Suppressor macrophage treated with lipopolysaccharide for 4 hours (primary cell): ENCODE data around the gene ZNF593.

Experiments used
- DNase-seq: peaks from one replicate; pipeline ENCODE4 v3.0.0-alpha.2; 2020

Gene ZNF593

GRCh38 chr1:26169669-26170471 lies at the start of gene ZNF593:
Gene ZNF593 (plus strand): TSS chr1:26169908. CDS start chr1:26169984, 76 bp downstream.
- DNase-seq, result peak; percentile 96

GRCh38 chr1:26121854-26122773 lies 47.6 kb upstream of the ZNF593 start:
- peak; percentile 67 for DNase-seq

GRCh38 chr1:26122988-26123973 lies 46.4 kb upstream of the ZNF593 start:
- peak; percentile 64 for DNase-seq

GRCh38 chr1:26124418-26125331 lies 45.0 kb upstream of the ZNF593 start:
- no peak for DNase-seq

- no peak for DNase-seq
Observed at GRCh38 chr1:26125382-26125781, 44.3 kb upstream of the ZNF593 start.

- DNase-seq, result no peak
Observed at GRCh38 chr1:26125946-26126320, 43.8 kb upstream of the ZNF593 start.

- DNase-seq, result peak; percentile 60
Observed at GRCh38 chr1:26126321-26127084, 43.2 kb upstream of the ZNF593 start.

- DNase-seq, result peak; percentile 36
Observed at GRCh38 chr1:26127235-26128163, 42.2 kb upstream of the ZNF593 start.

GRCh38 chr1:26129778-26130177 lies 39.9 kb upstream of the ZNF593 start:
- no peak for DNase-seq

GRCh38 chr1:26130695-26131094 lies 39.0 kb upstream of the ZNF593 start:
- no peak for DNase-seq

- DNase-seq, result no peak
Observed at GRCh38 chr1:26132128-26132833, 37.4 kb upstream of the ZNF593 start.

GRCh38 chr1:26132834-26133167 lies 36.9 kb upstream of the ZNF593 start:
- no peak for DNase-seq

GRCh38 chr1:26134466-26134865 lies 35.2 kb upstream of the ZNF593 start:
- DNase-seq, result no peak

- DNase-seq, result no peak
Observed at GRCh38 chr1:26138974-26139558, 30.6 kb upstream of the ZNF593 start.

GRCh38 chr1:26142159-26142558 lies 27.5 kb upstream of the ZNF593 start:
- DNase-seq, result no peak

- peak; percentile 90 for DNase-seq
Observed at GRCh38 chr1:26145041-26145959, 24.4 kb upstream of the ZNF593 start.

GRCh38 chr1:26145960-26146294 lies 23.8 kb upstream of the ZNF593 start:
- no peak for DNase-seq

- no peak for DNase-seq
Observed at GRCh38 chr1:26148887-26149286, 20.8 kb upstream of the ZNF593 start.
